ENCODE measurements around the gene SLCO3A1. TPM values are rescaled to one million over a fixed set of nuclear protein-coding genes. Genes with fewer than 3 reads are reported as not detected.

Gene SLCO3A1
- total RNA-seq, 1 donor from 2014 or later: 42.5 TPM

- Histone ChIP-seq H3K27me3 (ENCODE audit: low read depth) (no peaks in the 10 kb centered on the region), H3K4me1 (no peaks in the 10 kb centered on the region), H3K36me3 (peaks cover 50% of the 10 kb centered on the region), H3K27ac (no peak overlapping the region), H3K4me3 (no peak overlapping the region), H3K9me3 (no peaks in the 10 kb centered on the region)
- TF ChIP-seq, protein P1, sequence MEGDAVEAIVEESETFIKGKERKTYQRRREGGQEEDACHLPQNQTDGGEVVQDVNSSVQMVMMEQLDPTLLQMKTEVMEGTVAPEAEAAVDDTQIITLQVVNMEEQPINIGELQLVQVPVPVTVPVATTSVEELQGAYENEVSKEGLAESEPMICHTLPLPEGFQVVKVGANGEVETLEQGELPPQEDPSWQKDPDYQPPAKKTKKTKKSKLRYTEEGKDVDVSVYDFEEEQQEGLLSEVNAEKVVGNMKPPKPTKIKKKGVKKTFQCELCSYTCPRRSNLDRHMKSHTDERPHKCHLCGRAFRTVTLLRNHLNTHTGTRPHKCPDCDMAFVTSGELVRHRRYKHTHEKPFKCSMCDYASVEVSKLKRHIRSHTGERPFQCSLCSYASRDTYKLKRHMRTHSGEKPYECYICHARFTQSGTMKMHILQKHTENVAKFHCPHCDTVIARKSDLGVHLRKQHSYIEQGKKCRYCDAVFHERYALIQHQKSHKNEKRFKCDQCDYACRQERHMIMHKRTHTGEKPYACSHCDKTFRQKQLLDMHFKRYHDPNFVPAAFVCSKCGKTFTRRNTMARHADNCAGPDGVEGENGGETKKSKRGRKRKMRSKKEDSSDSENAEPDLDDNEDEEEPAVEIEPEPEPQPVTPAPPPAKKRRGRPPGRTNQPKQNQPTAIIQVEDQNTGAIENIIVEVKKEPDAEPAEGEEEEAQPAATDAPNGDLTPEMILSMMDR (IDR thresholded peaks at IDR 0.05): no peak
- intact Hi-C loops (cut with DNase I): no loop called here
- DNase-seq: no peak
- peak; percentile 63 to 80 for ATAC-seq
Observed at GRCh38 chr15:92158426-92158825, 304.9 kb downstream of the SLCO3A1 start.

DNA sequence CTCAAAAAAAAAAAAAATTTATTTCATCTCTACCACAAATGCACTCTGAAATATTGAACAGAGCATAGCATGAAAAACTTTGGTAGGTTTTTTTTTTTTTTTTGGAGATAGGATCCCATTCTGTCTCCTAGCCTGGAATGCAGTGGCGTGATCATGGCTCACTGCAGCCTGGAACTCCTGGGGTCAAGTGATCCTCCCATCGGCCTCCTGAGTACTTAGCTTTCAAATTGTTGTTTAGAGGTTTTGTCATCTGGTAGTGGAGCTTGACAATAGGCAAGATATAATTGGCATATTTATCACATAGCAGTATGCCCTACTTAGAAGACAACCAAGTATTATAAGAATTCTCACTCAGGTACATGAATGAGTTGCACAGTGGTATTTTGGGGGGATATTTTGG lies 306.0 kb downstream of the SLCO3A1 start:
- Histone ChIP-seq H3K9me3 (no peaks in the 10 kb centered on the region), H3K27me3 (ENCODE audit: low read depth) (no peaks in the 10 kb centered on the region), H3K4me3 (no peak overlapping the region), H3K27ac (no peak overlapping the region), H3K4me1 (no peaks in the 10 kb centered on the region), H3K36me3 (peaks cover 52% of the 10 kb centered on the region)
- DNase-seq (no peak), ATAC-seq (no peak)
- TF ChIP-seq, protein P1 (IDR thresholded peaks at IDR 0.05): no peak
- intact Hi-C loops (cut with DNase I): no loop called here

- TF ChIP-seq, protein P1 (IDR thresholded peaks at IDR 0.05): no peak
- DNase-seq: no peak
Observed at GRCh38 chr15:92159906-92160841, 306.7 kb downstream of the SLCO3A1 start.

GRCh38 chr15:92161039-92161670 lies 307.6 kb downstream of the SLCO3A1 start:
- Histone ChIP-seq H3K36me3 (peaks cover 41% of the 10 kb centered on the region), H3K27ac (no peak overlapping the region), H3K4me3 (no peak overlapping the region), H3K4me1 (no peaks in the 10 kb centered on the region), H3K9me3 (no peaks in the 10 kb centered on the region), H3K27me3 (ENCODE audit: low read depth) (no peaks in the 10 kb centered on the region)
- no peak for DNase-seq
- no peak for ATAC-seq
- TF ChIP-seq, protein P1 (IDR thresholded peaks at IDR 0.05): no peak
- intact Hi-C loops (cut with DNase I): no loop called here

More at GRCh38 chr15:92159906-92160841, 306.7 kb downstream of the SLCO3A1 start:
- H3K27ac ChIP-seq: no peak overlapping the region
- H3K9me3 ChIP-seq: no peaks in the 10 kb centered on the region
- H3K4me1 ChIP-seq: no peaks in the 10 kb centered on the region
- ATAC-seq: no peak
- H3K27me3 ChIP-seq (ENCODE audit: low read depth): no peaks in the 10 kb centered on the region
- intact Hi-C loops (cut with DNase I): no loop called here
- H3K4me3 ChIP-seq: no peak overlapping the region
- H3K36me3 ChIP-seq: peaks cover 47% of the 10 kb centered on the region

- no peak for DNase-seq
- H3K27me3 ChIP-seq (ENCODE audit: low read depth): no peaks in the 10 kb centered on the region
- H3K4me3 ChIP-seq: no peak overlapping the region
- H3K4me1 ChIP-seq: no peaks in the 10 kb centered on the region
- peaks cover 29% of the 10 kb centered on the region for H3K36me3 ChIP-seq
- intact Hi-C loops (cut with DNase I): no loop called here
- ATAC-seq: no peak
- no peak overlapping the region for H3K27ac ChIP-seq
- H3K9me3 ChIP-seq: no peaks in the 10 kb centered on the region
- TF ChIP-seq, protein P1 (IDR thresholded peaks at IDR 0.05): no peak
Observed at GRCh38 chr15:92162657-92163056, 309.1 kb downstream of the SLCO3A1 start.
